SK-N-MC (cell line): ENCODE results near the gene NDUFB7.

Source experiments
- EZH2 ChIP-seq: fragments of 200-600 bp; sonication (generic); IDR thresholded peaks from one replicate; pipeline ENCODE4 v1.6.1; 2017; ENCODE audit warnings: antibody characterized with exemption
- POLR2AphosphoS5 ChIP-seq: IDR thresholded peaks from 2 replicates; pipeline ENCODE4 v1.6.1; 2012; ENCODE audit warnings: mild to moderate bottlenecking, low read depth, low read length, borderline replicate concordance

DNA sequence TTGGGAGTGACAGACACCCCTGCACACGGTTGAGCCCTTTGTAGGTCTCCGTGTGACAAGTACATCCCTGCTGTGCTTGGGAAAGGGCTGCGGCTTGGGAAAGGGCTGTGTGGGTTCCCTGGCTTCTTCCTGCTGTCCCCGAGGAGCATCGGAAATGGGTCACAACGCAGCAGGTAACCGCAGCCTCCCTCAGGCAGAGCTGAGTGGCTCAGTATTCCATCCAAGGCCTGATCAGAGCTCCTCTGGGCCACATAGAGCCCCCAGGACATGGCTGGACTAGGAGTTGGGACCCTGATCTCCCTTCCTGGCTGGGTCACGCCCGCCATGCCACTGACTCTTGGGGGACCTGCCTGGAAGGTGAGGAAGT, 26.2 kb downstream of the NDUFB7 start:
- TF ChIP-seq POLR2AphosphoS5 (no peak), EZH2 (no peak)
